GM18526 (cell line): ENCODE data around the gene SRPK1.

Experiments used
- POLR2A ChIP-seq: IDR thresholded peaks from 3 replicates; pipeline ENCODE4 v1.6.1; 2011; ENCODE audit not compliant: insufficient read length; ENCODE audit errors: extremely low read depth

The SRPK1 gene

GRCh38 chr6:35936681-35937359 is 15.9 kb upstream of the SRPK1 start:
- TF ChIP-seq POLR2A, result no peak

DNA sequence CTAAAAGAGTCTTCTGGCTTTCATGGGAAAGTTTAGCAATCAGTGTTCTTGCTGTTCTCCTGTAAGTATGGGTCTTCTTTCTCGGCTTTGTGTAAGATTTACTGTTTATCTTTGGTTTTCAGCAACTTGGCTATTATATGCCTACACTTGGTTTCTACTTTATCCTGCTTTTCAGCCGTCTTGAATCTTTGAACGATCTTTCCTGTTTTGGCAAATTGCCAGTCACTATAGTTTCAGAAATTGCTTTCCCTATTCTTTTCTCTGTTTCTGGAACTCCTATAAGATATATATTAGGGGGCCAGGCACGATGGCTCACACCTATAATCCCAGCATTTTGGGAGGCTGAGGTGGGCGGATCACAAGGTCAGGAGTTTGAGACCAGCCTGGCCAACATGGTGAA is 14.6 kb upstream of the SRPK1 start:
- TF ChIP-seq POLR2A, result no peak

DNA sequence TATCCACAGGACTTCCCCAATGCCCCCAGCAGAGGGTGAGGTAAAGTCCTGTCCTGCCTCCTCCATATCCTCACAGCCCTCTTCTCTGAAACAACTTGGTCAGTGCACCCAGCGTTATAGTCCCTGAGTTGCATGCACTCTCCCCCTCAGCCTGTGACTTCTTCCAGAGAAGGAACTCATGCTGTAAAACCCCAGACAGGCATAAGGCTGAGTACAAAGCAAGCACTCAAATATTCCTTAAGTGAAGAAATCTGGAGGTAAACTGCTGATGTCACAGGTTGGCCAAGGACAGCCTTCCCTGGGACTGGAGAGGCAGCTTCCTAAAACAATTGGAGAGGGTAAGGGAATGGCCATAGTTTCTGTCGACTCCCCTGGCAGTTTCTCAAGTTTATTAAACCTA is 12.9 kb upstream of the SRPK1 start:
- no peak for TF ChIP-seq POLR2A

DNA sequence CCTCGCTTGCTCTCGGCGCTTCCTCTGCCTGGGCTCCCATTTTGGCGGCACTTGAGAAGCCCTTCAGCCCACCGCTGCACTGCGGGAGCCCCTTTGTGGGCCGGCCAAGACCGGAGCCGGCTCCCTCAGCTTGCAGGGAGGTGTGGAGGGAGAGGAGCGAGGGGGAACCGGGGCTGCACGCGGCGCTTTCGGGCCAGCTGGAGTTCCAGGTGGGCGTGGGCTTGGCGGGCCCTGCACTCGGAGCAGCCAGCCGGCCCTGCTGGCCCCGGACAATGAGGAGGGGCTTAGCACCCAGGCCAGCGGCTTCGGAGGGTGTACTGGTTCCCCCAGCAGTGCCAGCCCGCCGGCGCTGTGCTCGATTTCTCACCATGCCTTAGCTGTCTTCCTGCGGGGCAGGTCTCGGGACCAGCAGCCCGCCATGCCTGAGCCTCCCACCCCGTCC is 10.2 kb upstream of the SRPK1 start:
- TF ChIP-seq POLR2A, result no peak

DNA sequence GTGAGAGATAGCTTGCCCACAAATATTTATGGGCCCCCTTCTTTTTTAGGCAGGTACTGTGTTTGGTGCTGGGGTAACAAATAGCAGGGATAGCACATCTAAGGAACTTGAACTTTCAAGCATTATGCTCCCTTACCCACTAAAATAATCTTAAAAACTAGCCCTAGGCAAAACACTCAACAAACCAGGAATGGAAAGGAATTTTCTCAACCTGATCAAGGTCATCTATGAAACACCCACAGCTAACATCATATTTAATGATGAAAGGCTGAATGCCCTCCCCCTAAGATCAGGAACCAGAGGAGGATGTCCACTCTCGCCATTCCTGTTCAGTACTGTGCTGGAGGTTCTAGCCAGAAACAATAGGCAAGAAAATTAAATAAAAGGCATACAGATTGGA is 8.7 kb upstream of the SRPK1 start:
- no peak for TF ChIP-seq POLR2A

DNA sequence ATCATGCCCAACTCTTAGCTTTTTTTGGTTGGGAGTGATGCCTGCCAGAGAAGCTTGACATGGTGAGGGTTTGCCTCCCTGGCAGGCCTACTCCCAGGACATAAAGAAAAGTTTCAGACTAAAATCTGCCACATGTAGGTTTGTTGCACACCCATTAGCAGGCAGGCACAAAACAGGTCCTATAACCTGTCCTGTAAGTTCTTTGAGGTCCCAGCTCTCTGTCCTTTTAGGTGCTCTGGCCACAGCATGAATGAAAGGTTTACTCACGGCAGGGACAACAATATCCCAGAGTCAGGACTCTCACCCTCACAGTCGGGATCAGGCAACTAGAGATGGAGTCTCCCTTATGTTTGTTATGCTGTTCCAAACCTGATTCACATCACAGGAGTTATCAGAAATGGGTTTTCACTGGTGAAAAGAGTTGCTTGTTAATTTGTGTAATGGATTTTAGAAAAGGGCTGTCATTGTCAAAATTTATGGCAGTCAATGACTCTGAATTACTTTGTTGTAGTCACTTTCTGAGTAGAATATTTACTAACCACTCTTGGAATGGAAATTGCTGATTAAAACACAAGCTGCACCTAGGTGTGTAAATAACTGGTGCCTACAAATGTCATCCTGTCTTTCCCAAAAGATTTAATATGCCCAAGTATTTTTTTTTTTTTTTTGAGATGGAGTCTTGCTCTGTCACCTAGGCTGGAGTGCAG is 5.8 kb upstream of the SRPK1 start:
- no peak for TF ChIP-seq POLR2A

- no peak for TF ChIP-seq POLR2A
These were observed 5.1 kb upstream of the SRPK1 start for GRCh38 chr6:35925961-35926360.

DNA sequence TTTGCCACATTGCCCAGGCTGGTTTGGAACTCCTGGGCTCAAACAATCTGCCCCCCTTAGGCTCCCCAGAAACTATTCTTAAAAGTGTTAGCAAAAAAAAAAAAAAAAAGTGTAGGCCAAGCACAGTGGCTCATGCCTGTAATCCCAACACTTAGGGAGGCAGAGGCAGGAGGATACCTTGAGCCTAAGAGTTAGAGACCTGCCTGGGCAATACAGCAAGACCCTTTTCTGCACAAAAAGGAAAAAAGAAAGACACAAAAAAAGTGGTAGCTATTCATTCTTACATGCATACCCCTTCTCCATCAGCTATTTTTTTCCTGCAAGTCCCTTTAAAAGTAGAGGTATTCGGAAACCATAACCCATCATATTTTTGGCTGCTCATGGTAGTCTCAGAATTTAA is 3.2 kb upstream of the SRPK1 start:
- no peak for TF ChIP-seq POLR2A

GRCh38 chr6:35922139-35922554 is 1.2 kb upstream of the SRPK1 start:
- no peak for TF ChIP-seq POLR2A

DNA sequence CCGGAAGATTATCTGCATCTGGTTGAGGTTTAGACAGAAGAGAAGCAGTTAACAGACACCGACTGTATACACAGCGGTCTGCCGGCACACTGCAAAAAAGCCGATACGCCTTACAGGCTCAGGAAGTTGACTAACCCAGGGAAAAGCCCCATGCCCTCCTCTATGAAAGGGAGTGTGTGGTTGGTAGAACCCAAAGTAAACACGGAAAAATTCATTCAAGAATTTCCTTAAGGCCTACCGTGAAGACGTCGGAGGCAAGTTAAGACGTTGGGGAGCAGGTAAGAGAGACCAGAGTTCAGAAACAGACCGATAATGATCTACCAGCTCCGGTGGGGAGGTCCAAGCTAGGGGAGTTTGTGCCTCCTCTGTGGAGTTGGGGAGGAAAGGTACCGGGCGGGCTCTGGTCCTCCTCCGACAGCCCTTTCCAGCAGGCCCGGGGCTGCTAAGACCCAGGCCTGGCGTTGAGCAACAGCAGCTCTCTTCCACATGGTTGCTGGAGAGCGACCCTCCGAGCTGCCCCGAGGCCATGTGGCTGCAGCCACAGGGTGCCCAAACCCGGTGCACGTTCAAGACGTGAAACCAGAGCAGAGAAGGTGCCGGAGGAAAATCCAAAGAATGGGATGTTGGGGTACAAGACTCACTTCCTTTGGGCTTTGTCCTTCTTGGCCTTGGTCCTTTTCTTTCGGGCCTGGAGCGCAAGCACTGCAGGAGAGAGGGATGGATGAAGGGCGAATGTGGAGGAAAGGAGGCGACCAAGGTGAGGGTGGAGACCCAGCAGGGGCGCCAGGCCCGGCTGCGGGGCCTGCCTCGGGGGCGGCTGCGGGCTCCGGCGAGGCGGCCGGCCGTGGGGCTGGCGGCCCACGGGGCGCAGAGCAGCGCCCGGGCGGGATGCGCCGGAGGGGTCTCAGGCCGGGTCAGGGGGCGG is 809 bp downstream of the SRPK1 start:
- no peak for TF ChIP-seq POLR2A

GRCh38 chr6:35919085-35919826 is 1.6 kb downstream of the SRPK1 start:
- TF ChIP-seq POLR2A, result no peak

- TF ChIP-seq POLR2A, result no peak
These were observed 4.8 kb downstream of the SRPK1 start for GRCh38 chr6:35916056-35916455.

DNA sequence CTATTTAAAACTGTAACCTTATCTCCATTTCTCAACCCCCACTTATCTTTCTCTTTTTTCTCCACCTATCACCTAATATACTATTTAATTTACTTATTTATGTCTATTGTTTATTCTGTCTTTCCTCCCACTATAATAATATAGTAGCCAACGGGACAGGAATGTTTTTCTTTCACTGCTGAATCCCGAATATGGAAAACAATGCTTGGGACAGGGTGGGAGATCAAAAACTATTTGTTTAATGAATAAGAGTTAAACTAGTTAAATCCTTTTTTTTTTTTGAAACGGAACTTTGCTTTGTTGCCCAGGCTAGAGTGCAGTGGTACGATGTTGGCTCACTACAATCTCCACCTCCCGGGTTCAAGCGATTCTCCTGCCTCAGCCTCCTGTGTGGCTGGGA is 6.4 kb downstream of the SRPK1 start:
- no peak for TF ChIP-seq POLR2A

- TF ChIP-seq POLR2A, result no peak
These were observed 8.8 kb downstream of the SRPK1 start for GRCh38 chr6:35911871-35912653.
